ENCODE data around the gene SLAMF1.

SLAMF1 gene

DNA sequence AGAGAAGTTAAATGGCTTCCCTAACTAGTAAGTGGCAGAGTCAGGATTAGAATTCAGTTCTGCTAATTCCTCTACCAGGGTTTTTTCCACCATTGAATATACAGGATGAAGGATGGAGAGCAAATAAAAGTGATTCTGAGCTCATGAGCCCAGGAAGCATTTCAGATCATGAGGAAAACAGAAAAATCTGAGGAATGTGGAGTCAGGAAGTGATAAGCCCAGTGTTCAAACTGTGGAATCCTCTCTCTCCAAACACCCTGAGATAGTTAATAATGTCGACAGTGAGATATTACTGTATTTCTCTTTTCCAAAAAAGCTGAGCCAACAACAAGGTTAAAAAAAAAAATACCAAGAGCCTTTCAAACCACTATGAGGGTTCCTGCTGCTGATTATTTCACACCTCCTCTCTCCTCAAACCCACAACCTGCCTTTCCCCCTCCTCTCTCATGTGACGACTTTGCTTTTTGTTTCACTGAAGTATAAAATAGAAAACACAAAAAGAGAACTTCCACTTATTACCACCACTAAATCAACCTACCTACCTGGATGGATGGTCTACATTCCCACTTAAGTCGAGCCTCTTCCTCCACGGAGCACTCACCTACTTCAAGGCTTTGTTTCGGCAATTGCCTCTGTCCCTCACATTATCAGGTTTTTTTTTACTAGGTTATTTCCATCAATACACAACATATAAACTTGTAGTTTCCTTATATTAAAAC, 8.9 kb downstream of the SLAMF1 start:
- TF ChIP-seq, protein P1, sequence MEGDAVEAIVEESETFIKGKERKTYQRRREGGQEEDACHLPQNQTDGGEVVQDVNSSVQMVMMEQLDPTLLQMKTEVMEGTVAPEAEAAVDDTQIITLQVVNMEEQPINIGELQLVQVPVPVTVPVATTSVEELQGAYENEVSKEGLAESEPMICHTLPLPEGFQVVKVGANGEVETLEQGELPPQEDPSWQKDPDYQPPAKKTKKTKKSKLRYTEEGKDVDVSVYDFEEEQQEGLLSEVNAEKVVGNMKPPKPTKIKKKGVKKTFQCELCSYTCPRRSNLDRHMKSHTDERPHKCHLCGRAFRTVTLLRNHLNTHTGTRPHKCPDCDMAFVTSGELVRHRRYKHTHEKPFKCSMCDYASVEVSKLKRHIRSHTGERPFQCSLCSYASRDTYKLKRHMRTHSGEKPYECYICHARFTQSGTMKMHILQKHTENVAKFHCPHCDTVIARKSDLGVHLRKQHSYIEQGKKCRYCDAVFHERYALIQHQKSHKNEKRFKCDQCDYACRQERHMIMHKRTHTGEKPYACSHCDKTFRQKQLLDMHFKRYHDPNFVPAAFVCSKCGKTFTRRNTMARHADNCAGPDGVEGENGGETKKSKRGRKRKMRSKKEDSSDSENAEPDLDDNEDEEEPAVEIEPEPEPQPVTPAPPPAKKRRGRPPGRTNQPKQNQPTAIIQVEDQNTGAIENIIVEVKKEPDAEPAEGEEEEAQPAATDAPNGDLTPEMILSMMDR (IDR thresholded peaks at IDR 0.05; ENCODE audit: low read depth, low read length), result no peak
- no peak for DNase-seq (ENCODE audit: extremely low read depth, low read depth)

DNA sequence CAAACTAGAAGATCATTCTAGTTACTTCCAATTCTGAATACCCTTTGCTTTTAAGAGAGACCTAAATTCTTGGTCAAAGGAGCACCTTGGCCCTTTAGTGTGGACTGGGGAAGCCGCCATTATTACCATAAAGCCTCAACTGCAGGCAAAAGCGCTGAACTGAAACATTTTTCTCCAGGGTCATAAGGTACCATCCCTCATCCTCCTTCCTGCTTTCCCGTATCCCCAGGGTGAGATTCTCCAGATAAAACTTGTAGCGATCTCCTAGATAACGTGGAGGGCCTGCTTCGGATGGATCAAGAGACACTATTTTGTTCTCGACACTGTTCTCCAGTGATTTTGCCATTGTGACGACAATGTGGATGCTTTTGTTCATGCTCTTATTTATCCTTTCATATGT, 9.8 kb downstream of the SLAMF1 start:
- DNase-seq (ENCODE audit: extremely low read depth, low read depth), result no peak
- TF ChIP-seq, protein P1 (IDR thresholded peaks at IDR 0.05; ENCODE audit: low read depth, low read length), result no peak

DNA sequence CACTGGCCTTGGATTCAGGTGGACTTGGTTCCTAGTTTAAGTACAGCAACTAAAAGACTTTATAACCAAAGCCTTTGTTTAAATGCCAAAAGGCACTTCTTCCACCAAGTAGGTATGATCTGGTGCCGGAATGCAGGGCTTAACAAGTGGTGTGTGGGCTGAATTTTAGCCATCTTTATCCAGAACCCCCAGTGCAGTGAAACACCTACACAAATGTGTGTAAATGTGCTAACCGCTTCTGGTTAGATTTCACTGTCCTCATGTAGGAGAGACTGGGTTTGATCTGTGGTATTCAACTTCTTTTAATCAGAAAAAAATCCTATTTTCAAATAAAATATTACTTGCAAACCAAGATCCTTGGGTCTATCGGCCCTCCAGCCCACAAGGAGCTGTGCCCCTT, 10.3 kb downstream of the SLAMF1 start:
- TF ChIP-seq, protein P1 (IDR thresholded peaks at IDR 0.05; ENCODE audit: low read depth, low read length), result no peak
- no peak for DNase-seq (ENCODE audit: extremely low read depth, low read depth)

DNA sequence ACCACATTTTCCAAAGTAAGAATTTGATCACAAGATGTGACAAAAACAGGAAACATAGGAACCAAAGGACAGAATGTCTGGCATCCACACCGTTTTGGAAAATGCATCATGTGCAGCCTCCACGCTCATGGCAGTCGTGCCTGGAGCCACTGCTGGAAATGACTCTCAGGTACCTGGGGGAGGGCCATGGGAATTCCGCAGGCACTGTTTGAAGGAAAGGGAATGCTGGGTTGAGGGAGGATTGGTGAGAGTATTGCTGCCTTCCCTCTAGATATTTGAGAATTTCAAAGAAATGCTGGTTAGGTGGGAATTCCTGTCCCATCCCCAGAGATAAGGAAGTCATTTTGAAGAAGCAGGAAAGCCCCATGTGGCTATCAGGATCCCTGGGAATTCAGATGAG, 10.8 kb downstream of the SLAMF1 start:
- TF ChIP-seq, protein P1 (IDR thresholded peaks at IDR 0.05; ENCODE audit: low read depth, low read length), result no peak
- DNase-seq (ENCODE audit: extremely low read depth, low read depth), result no peak

DNA sequence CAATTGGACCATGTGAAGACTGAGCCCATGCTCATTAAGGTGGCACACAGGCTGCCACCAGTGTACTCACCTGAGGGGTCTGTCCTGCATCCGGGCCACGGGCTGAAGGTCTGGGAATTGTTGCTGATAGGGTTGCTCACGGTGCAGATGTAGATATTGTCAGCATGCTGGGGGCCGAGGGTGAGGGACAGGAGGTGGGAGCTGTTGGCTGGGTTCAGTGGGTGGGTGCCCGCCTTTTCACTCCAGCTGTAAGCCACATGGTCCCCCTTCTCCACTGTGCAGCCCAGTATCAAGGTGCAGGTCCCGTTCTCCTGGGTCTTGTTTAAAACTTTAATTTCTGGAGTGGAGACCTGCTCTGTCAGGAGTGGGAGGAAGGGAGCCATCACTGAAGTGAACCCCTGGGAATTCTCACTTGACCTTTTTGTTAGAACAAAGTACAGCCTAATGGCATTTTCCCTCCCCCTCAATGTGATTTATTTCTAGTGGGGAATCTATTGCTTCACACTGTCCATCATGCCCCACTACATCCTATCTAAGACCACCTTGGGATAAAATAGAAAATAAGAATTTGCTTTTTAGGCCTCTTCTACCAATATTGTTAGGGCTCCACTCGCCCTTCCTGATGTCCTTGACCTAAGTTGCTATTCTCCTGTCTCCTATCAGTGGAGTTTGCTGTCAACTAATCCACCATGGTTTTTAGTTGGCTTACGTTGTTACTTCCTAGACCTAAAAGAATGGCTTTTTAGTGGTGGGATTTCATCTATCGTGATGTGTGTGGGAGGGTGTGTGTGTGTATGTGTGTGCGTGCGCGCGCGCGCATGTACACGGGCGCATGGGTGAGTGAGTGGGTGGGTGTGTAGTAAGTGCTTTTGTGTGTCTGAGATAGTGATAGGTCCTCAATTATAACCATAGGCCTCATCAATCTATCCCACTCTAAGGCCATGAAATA, 12.0 kb downstream of the SLAMF1 start:
- DNase-seq (ENCODE audit: extremely low read depth, low read depth), result no peak

DNA sequence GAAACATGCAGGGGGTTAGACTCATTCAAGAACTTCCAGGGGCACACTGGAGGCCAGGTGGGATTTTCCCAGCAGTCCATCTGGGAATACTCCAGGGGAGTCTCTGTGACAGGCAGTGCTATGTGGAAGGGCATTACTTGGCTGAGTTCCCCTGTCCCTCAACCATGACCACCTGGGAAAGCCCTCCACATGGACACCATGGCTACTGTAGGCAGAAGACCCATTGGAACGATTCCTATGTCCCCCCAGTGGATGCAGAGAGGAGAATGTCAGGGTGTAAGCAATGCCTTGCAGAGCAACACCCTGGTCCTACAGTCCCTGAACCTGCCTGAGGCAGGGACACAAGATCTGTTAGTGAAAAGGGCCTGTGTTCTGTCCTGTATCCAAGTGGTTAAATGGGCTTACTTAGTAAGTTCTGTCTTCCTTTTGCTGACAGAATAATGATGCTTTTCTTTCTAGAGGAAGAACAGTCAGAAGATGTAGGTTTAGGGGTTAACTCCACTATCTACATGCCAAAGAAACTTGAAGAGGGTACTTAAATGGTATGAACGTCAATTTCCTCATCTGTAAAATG, 13.4 kb downstream of the SLAMF1 start:
- DNase-seq (ENCODE audit: extremely low read depth, low read depth), result no peak
- TF ChIP-seq, protein P1 (IDR thresholded peaks at IDR 0.05; ENCODE audit: low read depth, low read length), result no peak

More for the DNA sequence above, 12.0 kb downstream of the SLAMF1 start:
- TF ChIP-seq, protein P1 (IDR thresholded peaks at IDR 0.05; ENCODE audit: low read depth, low read length), result no peak
